Activated T-helper 1 cell treated with anti-CD3 and anti-CD28 coated beads, Interleukin-2, amount 50 U/mL, for 16 hours (primary cell): Measurements from ENCODE around the gene LANCL2.
"Not testable (repeated sequence)": the region's sequence is repeated elsewhere in the genome, so short reads cannot be mapped to it uniquely, and the experiment has no call there.

Source experiments
- DNase-seq, 2 donors: peaks; one replicate each; pipeline ENCODE4 v3.0.0-alpha.2; 2020; ENCODE audit warnings: low read depth in 1 of 2, low spot score in 1 of 2

The LANCL2 gene

GRCh38 chr7:55362927-55363326 lies 2.2 kb upstream of the LANCL2 start:
- DNase-seq = no peak

- DNase-seq = no peak
Measured at GRCh38 chr7:55363386-55364170, 1.6 kb upstream of the LANCL2 start.

- peak; percentile 89 to 94 for DNase-seq
Measured at GRCh38 chr7:55365675-55366460, 731 bp downstream of the LANCL2 start.

GRCh38 chr7:55366461-55367070 lies 1.4 kb downstream of the LANCL2 start:
- no peak for DNase-seq

- no peak for DNase-seq
Measured at GRCh38 chr7:55367283-55367840, 2.2 kb downstream of the LANCL2 start.

GRCh38 chr7:55369427-55370400 lies 4.6 kb downstream of the LANCL2 start:
- no peak for DNase-seq

- DNase-seq = no peak
Measured at GRCh38 chr7:55374213-55374612, 9.1 kb downstream of the LANCL2 start.

GRCh38 chr7:55375237-55375636 lies 10.1 kb downstream of the LANCL2 start:
- no peak for DNase-seq

GRCh38 chr7:55377162-55377817 lies 12.2 kb downstream of the LANCL2 start:
- no peak for DNase-seq

DNA sequence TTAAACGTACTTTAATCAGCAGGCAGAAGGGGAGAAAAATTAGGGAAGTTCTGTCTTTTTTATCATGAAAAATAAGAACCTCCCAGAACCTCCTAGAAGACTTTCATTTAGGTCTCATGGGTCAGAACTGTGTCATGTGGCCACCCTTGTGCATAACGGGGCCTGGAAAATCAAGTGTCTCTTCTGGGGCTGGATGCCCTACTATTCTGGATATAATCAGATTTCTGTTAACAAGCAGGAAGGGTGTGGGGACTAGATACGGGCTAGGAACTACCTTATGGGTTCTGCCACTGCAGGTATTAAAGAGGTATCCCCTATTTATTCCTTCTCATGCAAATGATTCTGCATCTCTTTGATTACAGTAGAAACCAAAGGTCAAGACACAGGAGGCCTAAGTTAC lies 14.1 kb downstream of the LANCL2 start:
- no peak for DNase-seq

DNA sequence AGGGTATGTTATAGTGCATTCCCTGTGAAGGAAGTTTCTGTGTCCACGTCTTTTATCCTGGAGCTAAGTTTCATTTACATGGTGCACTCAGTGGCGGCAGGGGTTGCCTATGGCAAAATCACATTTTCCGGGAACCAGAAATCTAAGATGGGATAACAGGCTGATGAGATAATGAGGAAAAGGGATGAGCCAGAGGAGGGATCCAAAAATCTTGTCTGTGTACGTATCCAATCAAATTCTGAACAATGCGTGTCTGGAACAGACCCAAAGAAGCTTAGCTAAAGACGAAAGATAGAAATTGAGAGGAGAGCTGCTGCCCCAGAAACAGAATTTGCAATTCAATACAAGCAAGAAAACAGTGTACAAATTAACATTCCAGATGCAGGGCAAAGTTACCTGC lies 16.1 kb downstream of the LANCL2 start:
- DNase-seq = no peak

DNA sequence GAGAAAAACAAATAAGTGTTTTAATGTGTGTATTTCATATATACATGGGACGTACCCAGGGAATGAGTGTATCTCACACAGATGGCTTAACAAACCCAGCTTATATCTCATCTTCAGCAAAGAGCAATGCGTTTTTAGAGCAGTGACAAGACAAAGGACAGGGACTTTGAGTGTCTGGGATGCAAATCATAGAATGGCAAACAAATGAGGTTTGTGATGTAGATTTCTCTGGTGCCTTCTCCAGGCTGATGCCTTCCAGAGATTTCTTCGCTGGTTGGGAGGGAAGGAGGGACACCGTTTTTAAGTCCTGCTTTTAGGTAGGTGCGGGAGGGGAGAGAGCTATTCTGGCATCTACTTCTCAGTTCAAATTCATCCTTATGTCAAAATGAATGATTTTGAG lies 16.6 kb downstream of the LANCL2 start:
- DNase-seq = no peak

DNA sequence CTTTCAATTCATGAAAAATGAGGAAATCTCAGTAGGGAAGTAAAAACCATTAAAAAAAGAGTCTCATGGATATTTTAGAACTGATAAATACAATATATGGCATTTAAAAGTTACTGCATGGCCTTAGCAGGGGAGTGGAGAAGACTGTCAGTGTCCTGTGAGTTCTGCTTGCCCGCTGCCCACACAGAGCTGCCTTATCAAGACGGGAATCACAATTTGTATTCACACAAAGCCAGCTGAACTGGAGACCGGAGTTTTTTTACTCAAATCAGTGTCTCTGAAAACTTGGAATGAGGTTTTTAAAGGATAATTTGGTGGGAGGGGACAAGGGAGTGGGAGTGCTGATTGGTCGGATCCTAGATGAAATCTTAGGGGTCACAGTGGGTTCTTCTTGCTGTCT lies 17.1 kb downstream of the LANCL2 start:
- no peak for DNase-seq

DNA sequence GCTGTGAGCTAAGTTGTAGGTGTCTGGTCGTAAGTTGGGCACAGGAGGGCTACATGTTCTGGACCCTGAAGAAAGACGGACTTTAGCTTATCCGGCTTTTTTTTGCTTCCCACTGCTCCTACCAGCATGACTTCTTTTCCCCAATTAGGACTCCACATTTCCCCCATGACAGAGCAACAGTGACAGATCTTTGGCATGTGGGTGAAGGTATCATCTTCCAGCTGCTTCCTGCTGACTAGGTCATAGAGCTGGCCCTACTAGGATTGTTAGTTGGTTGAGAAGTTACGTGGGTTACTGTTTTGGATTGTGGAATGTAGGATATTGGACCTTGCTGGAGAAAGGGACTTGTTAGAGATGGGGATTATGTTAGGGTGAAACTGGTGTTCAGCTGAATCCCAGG lies 21.4 kb downstream of the LANCL2 start:
- no peak for DNase-seq

DNA sequence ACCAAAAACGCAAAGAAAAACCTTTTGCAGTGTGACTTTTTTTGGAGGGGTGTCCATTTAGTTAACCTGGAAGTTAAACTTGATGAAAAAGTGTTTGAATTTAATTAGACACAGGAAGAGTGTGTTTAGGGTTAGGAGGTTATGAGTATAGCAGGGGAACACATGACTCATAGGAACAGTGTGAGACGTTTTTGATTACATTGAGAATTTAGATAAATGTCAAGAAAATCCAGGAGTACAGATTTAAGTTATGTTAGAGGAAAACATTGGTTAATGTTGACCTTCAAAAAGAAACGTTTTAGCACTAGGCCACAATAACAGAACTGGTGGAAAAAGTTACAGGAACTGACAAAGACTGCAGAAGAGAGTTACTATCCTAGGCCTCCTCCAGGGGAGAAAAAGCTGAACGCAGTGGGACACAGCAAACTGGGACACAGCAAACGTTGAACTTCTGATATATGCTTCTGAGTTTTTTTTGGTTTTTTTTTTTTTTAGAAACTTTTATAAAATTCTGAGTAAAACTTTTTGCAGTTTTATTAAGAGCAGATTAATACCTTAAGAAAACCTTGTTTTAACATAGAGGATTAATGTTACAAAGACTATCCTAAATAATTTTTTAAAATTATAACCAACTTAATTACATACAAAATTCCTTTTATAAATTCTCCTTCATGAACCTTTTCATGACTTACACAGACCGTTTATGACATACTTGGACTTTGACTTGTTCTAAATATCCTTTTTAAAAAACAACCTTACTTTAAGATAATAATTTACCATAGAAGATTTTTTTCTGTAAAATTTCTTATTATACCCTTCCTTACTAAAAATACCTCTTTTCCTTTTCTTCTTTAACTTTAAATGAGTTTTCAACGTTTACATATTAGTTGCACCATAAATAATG lies 22.2 kb downstream of the LANCL2 start:
- DNase-seq = no peak

DNA sequence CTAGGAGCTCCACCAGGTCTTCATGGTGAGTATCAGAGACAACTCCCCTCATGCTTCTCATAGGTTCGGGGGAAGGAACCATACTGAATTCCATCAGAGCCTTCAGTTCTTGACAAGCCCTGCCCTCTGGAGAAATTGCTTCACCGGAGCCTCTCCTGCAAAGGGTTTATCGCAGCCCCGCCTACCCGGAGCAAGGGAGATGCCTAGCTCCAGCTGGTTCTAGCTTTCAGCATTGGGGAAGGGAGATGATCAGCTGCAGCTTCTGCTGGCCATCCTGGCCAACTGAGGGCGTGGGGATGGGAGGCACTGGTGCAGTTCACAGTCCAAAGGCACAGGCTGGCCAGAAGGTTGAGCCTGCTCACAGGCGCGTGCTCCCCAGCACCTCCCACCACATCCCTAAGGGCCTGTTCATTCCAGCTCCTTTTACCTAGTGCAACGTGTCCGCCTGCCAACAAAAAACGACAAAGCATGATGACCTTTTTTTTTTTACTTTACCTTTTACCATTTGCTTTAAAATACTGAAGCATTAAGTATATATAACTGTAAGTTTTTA lies 31.2 kb downstream of the LANCL2 start:
- DNase-seq = no peak

DNA sequence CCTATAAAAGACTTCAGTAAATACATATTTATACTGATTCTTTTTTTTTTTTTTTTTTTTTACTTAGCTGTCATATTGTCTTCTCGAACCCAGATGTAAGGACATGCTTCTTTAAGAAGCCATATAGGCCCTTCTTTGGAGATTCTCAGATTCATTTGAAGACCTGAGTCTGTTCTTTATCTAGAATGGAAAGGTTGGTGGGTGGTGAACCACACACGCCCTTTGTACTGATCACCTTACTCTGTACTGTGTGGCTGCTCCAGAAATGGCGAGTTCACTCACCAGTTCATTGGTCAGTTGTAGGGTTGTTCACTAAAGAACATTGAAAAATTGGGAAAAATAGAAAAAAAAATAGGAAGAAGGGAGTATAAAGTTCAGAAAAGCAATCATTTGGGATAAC lies 32.5 kb downstream of the LANCL2 start:
- no peak for DNase-seq

DNA sequence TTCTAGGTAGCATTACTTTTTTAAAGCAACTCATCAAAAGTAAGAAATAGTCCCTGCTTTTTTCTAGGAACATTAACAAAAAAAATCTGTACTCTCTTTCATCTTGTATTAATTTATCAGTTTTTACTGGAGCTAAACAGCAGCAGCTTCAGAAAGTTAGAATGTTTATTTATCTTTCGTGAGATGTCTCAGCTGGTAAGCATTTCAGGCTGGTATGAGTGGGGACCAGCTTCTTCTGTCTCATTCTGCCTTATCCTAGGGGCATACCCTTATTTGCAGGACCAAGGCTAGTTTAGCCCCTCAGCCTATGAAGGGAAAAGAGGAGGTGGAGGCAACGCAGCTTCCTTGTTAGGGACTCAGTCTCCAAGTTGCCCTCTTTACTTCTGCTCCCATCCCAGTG lies 35.1 kb downstream of the LANCL2 start:
- DNase-seq = no peak

DNA sequence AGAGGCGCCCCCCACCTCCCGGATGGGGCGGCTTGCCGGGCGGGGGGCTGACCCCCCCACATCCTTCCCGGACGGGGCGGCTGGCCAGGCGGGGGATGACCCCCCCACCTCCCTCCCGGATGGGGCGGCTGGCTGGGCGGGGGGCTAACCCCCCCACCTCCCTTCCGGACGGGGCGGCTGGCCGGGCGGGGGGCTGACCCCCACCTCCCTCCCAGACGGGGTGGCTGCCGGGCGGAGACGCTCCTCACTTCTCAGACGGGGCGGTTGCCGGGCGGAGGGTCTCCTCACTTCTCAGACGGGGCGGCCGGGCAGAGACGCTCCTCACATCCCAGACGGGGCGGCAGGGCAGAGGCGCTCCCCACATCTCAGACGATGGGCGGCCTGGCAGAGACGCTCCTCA lies 37.4 kb downstream of the LANCL2 start:
- DNase-seq = not testable (repeated sequence)
